K562 (cell line): Measurements from ENCODE around the gene RFPL1. TPM values are rescaled to one million over a fixed set of nuclear protein-coding genes. Genes with fewer than 3 reads are reported as not detected.

Experiments used
- CTCFL ChIP-seq: IDR thresholded peaks from 2 replicates; pipeline ENCODE4 v1.6.1; 2011; ENCODE audit warnings: borderline replicate concordance, low read depth, mild to moderate bottlenecking, moderate library complexity, low read length; ENCODE audit not compliant: insufficient read depth, poor library complexity, severe bottlenecking
- MGA ChIP-seq: fragments of 450-650 bp; IDR thresholded peaks from 2 replicates; pipeline ENCODE4 v1.6.1; 2016; ENCODE audit warnings: mild to moderate bottlenecking, moderate library complexity
- REST ChIP-seq, 2 experiments: fragments of 450-650 bp; formaldehyde crosslinking in 1 of 2; IDR thresholded peaks; 2 replicates each; pipeline versions ENCODE4 v1.4.0 to v1.6.1; 2014 to 2020; ENCODE audit warnings: mild to moderate bottlenecking in 2 of 2, borderline replicate concordance in 1 of 2, low read depth in 1 of 2
- polyA plus RNA-seq, 8 experiments: library from polyadenylated mRNA; depleted of rRNA in 4 of 8; stranded (reverse) in 5 of 8; unstranded in 3 of 8; fragments of >200 nt; fragmentation: Nextera tagmentation in 2 of 8; fragmentation: Illumina TruSeq in 1 of 8; extraction: Ambion mirVana in 2 of 8; extraction: Trizol in 1 of 8; gene quantifications; 2 replicates each; pipeline versions ENCODE4 v1.2.1 to v1.2.3, GENCODE V29; 2011 to 2014; ENCODE audit warnings: inconsistent platforms in 1 of 8, missing spikeins in 1 of 8
- total RNA-seq, 7 experiments: library from RNA; depleted of rRNA in 6 of 7; stranded (reverse); fragments of >200 nt in 6 of 7; fragmentation: Illumina TruSeq in 2 of 7; extraction: Trizol in 2 of 7; gene quantifications; 2 replicates each; pipeline versions ENCODE4 v1.2.1 to v1.2.3, GENCODE V29; 2011 to 2021; ENCODE audit warnings: low replicate concordance in 1 of 7

Gene RFPL1
- total and polyA plus RNA-seq, 9 of the 15 experiments (the other 6 are each of a cell fraction or from before 2014, with no cell fraction given): not detected

- TF ChIP-seq MGA (peak; percentile 83), REST (IDR thresholded peaks at IDR 0.05; ENCODE audit: borderline replicate concordance) (peak; percentile 41; the same call in 1 of the 2 replicates), REST (CRISPR knock-in tag; IDR thresholded peaks at IDR 0.05; ENCODE audit: low read depth) (peak; percentile 24; the same call in 1 of the 2 replicates), CTCFL (peak; percentile 78)
Observed at GRCh38 chr22:29480512-29481264, 42.3 kb downstream of the RFPL1 start (continued).
